Measurements from ENCODE around the gene PTK7.

- TF ChIP-seq EZH2 (IDR thresholded peaks at IDR 0.05; ENCODE audit: low read depth) (no peak), CTCF (conservative IDR thresholded peaks at IDR 0.05) (no peak)
Measured at GRCh38 chr6:43089467-43089866, 13.4 kb downstream of the PTK7 start.

All from PC-9 (cell line).